ENCODE data around the gene NPPC.

NPPC gene

GRCh38 chr2:231934441-231935206 lies 8.4 kb upstream of the NPPC start:
- no peak for DNase-seq

GRCh38 chr2:231933916-231934401 lies 7.8 kb upstream of the NPPC start:
- no peak for DNase-seq

- DNase-seq: no peak
Observed at GRCh38 chr2:231932985-231933915, 7.1 kb upstream of the NPPC start.

- DNase-seq: no peak
Observed at GRCh38 chr2:231932711-231932970, 6.4 kb upstream of the NPPC start.

- DNase-seq: no peak
Observed at GRCh38 chr2:231931481-231931915, 5.3 kb upstream of the NPPC start.

- DNase-seq: no peak
Observed at GRCh38 chr2:231930593-231931281, 4.5 kb upstream of the NPPC start.

- no peak for DNase-seq
Observed at GRCh38 chr2:231929961-231930592, 3.9 kb upstream of the NPPC start.

- DNase-seq: no peak
Observed at GRCh38 chr2:231928901-231929725, 2.9 kb upstream of the NPPC start.

GRCh38 chr2:231928481-231928880 lies 2.3 kb upstream of the NPPC start:
- DNase-seq: no peak

GRCh38 chr2:231927566-231927890 lies 1.3 kb upstream of the NPPC start:
- DNase-seq: no peak

- DNase-seq: no peak
Observed at GRCh38 chr2:231926761-231927565, 767 bp upstream of the NPPC start.

- peak; percentile 21 for DNase-seq
Observed at GRCh38 chr2:231925303-231926179, 655 bp downstream of the NPPC start.

GRCh38 chr2:231924889-231925275 lies 1.3 kb downstream of the NPPC start:
- DNase-seq: no peak

- no peak for DNase-seq
Observed at GRCh38 chr2:231923951-231924888, 2.0 kb downstream of the NPPC start.

GRCh38 chr2:231923010-231923344 lies 3.2 kb downstream of the NPPC start:
- no peak for DNase-seq

GRCh38 chr2:231922311-231923009 lies 3.7 kb downstream of the NPPC start:
- no peak for DNase-seq

- DNase-seq: no peak
Observed at GRCh38 chr2:231920795-231921194, 5.4 kb downstream of the NPPC start.

GRCh38 chr2:231920366-231920765 lies 5.8 kb downstream of the NPPC start:
- no peak for DNase-seq

Data from cortex of kidney (tissue), 1 donor.